NK-92 (cell line): Measurements from ENCODE around the gene CRTC1.

Experiments used
- DNase-seq: peaks from one replicate; lab custom pipeline; 2025; ENCODE audit not compliant: unreplicated experiment; lab: John Stamatoyannopoulos, UW

Gene CRTC1

GRCh38 chr19:18743784-18744418 lies 60.4 kb downstream of the CRTC1 start:
- no peak for DNase-seq

DNA sequence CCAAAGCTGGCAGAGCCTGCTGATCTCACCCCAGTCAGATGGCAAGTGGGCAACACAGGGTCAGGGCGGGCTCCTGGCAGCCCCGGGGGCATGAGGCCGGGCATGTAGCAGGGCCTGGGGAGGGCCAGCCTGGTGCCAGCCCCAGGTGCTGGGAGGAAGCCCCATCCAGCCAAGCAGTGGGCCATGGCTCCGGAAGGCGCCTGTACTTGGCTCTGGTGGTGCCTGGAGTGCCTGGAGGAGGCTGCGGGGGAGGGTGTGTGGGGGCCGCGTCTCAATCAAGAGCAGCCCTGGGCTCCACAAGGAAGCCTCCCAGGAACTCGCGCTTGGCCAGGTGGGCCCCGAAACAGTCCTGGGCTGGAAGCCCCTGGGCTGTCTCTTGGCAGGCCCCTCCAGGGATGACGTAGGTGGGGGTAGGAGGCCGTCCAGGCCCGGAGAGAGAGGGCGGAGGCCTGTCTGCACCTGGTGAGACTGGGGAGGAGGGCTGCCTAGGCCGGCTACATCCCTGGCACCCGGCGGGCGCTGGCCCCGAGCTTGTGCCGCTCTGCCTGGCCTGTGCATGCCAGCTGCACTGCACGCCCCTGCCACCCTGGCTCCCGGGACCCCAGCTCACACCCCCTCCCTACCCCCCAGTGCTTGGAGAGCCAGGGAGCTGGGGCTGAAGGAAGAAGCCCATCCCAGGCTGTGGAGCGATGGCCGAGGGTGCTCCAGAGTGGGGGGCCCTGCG lies 61.7 kb downstream of the CRTC1 start:
- no peak for DNase-seq

DNA sequence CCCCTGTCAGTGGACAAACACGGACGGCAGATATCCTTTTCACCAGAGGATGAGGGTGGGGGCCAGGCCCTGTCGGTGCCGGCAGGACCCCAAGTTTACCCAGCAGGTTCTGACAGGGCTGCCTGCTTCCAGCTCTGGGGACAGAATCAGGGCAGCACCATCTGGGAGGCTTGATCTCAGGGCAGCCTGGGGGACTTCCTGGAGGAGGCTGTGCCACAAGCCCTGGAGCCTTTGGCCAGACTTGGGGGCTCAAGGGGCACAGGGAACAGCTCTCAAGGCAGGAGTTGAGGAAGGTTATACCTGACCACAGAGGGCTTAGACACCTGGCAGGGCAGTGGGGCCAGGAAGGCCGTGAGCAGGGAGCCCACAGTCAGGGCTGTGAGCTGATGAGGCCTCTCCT lies 62.5 kb downstream of the CRTC1 start:
- DNase-seq = no peak

- DNase-seq = no peak
Observed at GRCh38 chr19:18746401-18747325, 63.2 kb downstream of the CRTC1 start.

- DNase-seq = no peak
Observed at GRCh38 chr19:18749362-18750231, 66.1 kb downstream of the CRTC1 start.

DNA sequence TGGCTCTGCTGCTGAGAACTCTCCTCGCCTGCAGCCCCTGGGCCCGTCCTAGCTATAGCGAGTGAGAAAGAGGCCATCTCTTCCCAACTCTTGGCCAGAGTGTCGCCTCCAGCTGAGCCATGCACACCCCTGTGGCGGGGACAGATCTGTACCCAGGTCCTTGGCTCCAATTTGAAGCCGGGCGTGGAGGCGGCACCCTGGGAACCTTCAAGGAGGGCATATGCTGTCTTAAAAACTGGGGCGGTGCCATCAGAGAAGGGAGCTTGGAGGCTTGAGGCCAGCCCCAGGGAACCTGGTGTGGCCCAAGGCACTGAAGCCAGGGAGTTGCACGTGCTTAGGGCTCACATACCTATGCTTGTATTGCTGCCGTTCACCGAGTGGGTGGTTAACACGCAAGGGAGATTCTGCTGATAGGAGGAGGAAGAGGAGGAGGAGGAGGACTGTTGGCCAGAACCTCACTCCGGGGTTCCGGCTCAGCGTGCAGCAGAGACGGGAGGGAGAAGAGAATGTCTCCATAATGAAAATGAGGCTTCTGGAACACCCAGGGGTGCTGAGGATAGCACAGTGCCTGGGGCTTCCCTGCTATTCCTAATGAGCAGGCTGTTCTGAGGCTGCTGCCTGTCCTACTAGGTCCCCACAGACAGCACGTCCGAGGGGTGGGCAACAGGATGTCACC lies 67.0 kb downstream of the CRTC1 start:
- DNase-seq = no peak

- no peak for DNase-seq
Observed at GRCh38 chr19:18751571-18751970, 68.1 kb downstream of the CRTC1 start.

DNA sequence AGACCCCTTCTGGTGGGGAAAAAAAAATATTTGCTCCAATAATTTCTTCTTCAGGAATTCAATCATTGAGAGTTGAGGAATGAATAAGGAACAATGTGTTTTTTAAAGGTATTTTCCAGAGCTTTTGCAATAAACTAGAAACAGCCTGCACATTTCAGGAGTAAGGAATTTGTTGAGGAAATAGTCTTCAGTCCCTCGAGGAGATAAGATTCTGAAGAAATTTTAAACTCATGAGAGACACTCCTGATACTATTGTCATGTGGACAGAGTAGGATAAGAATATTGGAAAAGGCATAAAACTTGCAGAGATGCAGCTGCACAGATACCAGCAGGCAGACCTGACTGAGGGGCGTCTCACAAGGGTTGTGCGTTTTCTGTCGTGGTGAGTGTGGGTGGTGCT lies 71.0 kb downstream of the CRTC1 start:
- no peak for DNase-seq

DNA sequence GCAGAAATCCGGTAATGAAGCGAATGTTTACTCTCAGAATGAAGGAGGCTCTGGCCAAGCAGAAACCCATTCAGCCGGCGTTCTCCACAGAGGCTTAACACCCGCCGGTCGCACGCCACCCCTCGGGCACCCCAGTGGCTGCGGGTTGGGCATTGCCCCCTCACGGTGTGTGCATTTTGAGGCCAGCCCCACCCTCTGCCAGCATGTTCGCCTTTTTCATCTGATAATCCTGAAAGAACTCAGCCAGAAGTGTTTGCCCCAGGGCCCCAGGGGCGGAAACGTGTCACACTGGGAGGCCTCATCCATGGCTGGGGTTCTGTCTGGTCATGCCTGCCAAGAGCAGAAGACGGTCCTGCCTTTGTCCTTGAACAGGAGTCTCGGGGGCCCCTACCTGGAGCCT lies 73.4 kb downstream of the CRTC1 start:
- no peak for DNase-seq

GRCh38 chr19:18759304-18759994 lies 76.0 kb downstream of the CRTC1 start:
- no peak for DNase-seq

DNA sequence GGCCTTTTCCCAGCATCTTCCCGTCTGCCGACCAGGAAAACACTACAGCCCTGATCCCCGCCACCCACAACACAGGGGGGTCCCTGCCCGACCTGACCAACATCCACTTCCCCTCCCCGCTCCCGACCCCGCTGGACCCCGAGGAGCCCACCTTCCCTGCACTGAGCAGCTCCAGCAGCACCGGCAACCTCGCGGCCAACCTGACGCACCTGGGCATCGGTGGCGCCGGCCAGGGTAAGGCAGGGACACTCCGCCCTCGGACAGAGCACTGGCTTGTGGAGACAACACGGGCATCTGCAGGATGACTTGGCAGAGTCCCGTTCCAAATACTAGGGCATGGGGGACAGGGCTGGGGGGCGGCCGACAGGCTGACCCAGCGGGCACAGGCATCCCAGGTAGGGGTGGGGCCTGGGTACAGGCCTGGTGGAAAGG lies 76.5 kb downstream of the CRTC1 start:
- no peak for DNase-seq

DNA sequence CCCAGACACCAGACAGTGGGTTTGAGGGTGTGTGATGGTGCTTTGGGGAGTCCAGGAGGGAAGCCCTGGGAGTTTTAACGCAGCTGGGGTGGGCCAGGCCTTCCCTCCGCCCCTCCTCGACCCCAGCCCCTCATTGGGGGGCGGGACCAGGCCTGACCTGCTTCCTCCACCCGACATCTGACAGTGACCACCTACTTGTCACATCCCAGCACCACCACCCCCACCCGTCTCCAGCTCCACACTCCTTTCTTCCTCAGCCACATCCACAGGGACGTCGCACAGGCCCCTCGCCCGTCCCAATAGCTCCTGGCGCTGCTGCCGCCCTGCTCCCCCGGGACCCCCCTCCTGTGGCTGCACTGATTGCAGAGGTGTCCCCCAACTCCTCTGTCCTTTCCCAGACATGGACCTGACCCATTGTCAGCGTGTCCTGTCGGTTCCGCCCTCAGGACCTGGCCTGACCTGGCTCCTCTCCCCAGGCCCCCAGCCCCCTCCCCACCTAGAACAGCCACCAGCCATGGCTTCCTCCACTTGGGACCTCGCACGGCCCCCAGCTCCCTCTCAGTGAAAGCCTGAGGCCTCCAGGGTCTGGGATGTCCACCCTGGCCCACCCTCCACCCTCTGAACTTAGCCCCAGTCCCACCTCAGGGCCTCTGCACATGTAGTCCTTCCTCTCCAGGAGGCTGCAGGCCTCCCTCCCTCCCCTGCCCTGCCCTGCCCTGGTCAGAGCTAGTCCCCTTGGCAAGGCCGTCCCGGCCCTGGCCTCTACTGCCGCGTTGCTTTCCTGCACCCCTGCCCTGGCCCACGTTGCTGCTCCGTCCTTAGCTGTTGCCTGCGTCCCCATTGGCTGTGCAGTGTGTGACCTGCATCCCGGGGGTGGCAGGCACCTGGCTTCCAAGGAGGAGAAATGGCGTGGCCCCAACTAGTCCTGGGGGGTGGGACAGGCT lies 77.2 kb downstream of the CRTC1 start:
- DNase-seq = no peak

- no peak for DNase-seq
Observed at GRCh38 chr19:18761531-18762110, 78.1 kb downstream of the CRTC1 start.

DNA sequence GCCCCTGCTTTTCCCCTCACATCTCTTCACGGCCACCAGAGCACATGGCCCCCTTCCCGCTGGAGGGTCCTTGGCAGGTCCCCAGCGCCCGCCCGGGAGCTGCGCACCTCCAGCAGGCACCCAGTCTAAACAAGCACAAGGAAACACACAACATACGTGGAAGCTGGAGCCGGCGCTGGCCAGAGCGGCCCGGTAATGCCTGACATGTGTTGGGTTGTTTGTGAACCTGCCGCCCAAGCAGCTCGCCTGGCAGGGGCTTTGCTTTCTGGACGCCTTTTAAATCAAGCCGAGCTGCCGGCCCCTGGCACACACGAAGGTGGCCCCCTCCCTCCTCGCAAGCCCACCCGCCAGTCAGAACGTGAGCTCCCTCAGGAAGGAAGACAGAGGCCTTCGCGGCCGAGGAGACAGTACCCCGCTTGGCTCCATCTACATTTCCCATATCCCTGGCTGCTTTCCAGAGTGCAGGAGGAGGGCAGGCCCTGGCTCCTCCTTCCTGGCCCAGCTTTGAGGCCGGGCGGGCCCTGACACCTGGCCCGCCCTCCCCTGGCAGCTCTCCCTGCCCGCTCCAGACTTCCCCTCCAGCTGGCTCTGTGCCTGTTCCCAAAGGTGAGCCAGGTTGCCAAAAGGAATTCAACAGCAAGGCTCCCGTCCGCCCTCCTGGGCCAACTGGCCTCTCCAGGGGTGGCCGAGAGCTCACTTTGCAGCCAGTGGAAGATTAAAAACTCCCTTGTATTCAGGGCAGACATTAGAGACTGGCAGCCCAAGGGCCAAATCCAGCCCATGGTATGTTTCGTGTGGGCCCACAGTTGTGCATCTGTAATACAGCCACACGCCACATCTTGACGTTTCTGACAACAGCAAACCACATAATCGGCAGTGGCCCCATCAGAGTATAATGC lies 78.9 kb downstream of the CRTC1 start:
- no peak for DNase-seq

- DNase-seq = no peak
Observed at GRCh38 chr19:18763674-18764590, 80.5 kb downstream of the CRTC1 start.

DNA sequence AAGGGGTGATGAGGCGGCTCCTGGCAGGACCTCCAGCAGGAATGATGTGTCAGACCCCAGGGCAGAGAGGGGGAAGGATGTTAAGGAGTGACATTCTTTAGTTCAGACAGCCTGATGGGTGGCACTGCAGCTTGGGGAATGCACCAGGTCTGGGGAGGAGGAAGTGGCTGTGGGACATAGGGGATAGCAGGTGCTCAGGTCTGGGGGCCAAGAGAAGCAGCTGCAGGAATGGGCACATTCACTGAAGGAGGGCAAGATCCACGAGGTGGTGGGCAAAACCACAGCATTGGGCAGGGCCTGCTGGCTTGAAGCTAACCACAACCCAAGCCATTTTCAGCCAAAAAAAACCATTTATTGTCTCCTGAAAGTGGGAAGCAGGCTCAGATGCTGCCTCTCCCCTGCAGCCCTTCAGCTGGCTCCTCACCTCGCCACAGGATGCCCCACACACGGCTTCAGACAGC lies 81.1 kb downstream of the CRTC1 start:
- DNase-seq = no peak
